ENCODE data around the gene ASF1B. TPM values are rescaled to one million over a fixed set of nuclear protein-coding genes. Genes with fewer than 3 reads are reported as not detected.
A peak's percentile ranks its signal among the peaks of the same experiment; 100 is the strongest.

ASF1B gene
- total and polyA plus RNA-seq, 12 donors: 0.17 to 5.6 (median 0.63) TPM

DNA sequence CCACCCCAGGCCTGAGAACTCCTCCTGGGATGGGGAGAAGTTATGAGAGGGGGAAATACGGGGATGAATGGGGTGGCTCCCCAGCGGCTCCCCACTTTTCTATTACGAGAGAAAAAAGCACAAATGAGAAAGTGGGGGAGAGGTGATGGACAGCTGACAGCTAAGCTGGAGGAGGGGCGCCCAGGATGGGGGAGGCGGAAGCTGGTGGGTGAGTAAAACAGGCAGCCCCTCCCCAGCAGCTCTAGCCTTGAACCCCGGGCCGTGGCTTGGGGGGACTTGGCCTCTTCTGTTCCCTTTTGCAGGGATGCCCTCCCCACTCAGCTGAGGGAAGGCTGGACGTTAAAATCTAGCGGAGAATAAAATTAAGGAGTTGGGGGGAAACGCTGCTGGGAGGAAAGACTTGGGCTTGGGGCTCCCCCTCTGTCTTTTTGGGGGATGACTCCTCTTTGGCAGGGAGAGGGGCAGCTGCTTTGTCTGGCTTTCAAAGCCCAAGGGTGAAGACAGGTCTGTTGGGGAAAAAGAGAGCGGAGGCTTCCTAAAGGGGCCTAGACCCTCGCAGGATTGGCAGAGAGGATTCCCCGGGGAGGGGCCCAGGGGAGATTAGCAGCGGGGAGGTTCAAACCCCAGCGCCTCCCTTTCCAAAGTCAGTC is 44.5 kb downstream of the ASF1B start:
- H3K27ac ChIP-seq: peak overlapping the region in 9 of 10 donors; percentile 88 to 99 (median 96)
- H3K4me3 ChIP-seq: peak overlapping the region; percentile 73 to 95 (median 80)
- peaks cover 0 to 12% (median 8%) of the 10 kb centered on the region in 11 donors for H3K9me3 ChIP-seq
- no peak for DNase-seq
- no peaks in the 10 kb centered on the region for H3K27me3 ChIP-seq
- peaks cover 0 to 19% (median 16%) of the 10 kb centered on the region in 9 donors for H3K4me1 ChIP-seq
- no peak for TF ChIP-seq CTCF (IDR thresholded peaks at IDR 0.05)
- intact Hi-C loops (cut with DNase I): loop anchor here in 2 of 10 donors (2.0 to 5.0 kb wide), 2 partner anchors 25 to 45 kb away; partner anchors contain the start of genes ASF1B (in 1 of the 2) and PRKACA (in 1 of the 2)
- 23 to 28% methylated on average over 15 of the region's 15 CpGs for WGBS, 2 donors
- ATAC-seq: peak in 4 of 8 donors; percentile 0 to 13 (median 6)
- peaks cover 0 to 49% (median 13%) of the 10 kb centered on the region in 9 donors for H3K36me3 ChIP-seq

DNA sequence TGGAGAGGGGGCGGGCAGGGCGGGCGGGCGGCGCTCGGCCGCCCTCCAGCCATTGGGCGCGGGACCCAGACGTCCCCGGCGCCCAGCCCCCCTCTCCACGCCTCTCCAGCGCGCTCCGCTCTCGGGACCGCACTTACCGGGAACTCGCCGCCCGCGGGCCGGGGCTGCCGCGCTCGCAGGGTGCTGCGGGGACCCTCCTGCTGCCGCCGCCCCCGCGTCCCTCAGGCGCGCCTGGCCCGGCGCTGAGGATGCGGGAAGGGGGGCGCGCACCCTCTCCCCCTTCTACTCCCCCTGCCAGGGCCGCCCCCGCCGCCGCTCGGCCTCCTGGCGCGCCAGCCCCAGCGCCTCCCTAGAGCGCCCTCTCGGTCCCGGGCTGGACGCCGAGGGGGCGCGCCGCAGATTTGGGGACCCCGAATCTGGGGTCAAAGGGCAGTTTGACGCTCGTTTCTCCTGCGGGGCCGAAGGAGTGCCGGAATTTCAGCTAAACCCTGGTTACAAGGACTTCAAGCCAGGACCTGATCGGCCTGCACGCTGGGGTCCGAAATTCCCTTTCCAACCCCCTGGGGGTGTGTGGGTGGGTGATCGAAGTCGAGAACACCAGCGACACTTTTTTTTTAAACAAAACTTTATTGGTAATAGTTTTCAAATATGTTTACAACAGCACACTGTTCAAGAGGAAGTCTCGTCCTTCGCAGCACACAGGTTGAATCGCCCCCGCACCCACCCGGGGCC is 45.1 kb downstream of the ASF1B start:
- intact Hi-C loops (cut with DNase I): loop anchor here in 2 of 10 donors (2.0 to 5.0 kb wide), 2 partner anchors 26 to 46 kb away; partner anchors contain the start of genes ASF1B (in 1 of the 2) and PRKACA (in 1 of the 2)
- peak in 1 of 2 donors; percentile 56 for DNase-seq

GRCh38 chr19:14090509-14091080 is 45.8 kb downstream of the ASF1B start, which contains the start of gene SAMD1:
TSS of gene SAMD1 (minus strand) at chr19:14090751.
- Histone ChIP-seq H3K27me3 (no peaks in the 10 kb centered on the region), H3K27ac (peak within 1 kb of the TSS; percentile 88 to 99 (median 96)), H3K4me3 (peak within 1 kb of the TSS; percentile 73 to 95 (median 80)), H3K4me1 (peaks cover 0 to 19% (median 16%) of the 10 kb centered on the region in 9 donors), H3K9me3 (peaks cover 0 to 12% (median 8%) of the 10 kb centered on the region in 11 donors), H3K36me3 (peaks cover 0 to 41% (median 10%) of the 10 kb centered on the region in 9 donors)
- DNase-seq (peak; percentile 93), ATAC-seq (peak; percentile 46 to 80 (median 72))
- intact Hi-C loops (cut with DNase I): loop anchor here in 2 of 10 donors (2.0 to 5.0 kb wide), 2 partner anchors 26 to 47 kb away; partner anchors contain the start of genes ASF1B (in 1 of the 2) and PRKACA (in 1 of the 2)
- WGBS, 2 donors: 0 to 1% methylated on average over 7 to 55 of the region's 65 CpGs
- TF ChIP-seq CTCF (IDR thresholded peaks at IDR 0.05): no peak

More for the DNA sequence above, 45.1 kb downstream of the ASF1B start:
- H3K36me3 ChIP-seq: peaks cover 0 to 48% (median 11%) of the 10 kb centered on the region in 9 donors
- peak overlapping the region; percentile 73 to 95 (median 80) for H3K4me3 ChIP-seq
- peaks cover 0 to 12% (median 8%) of the 10 kb centered on the region in 11 donors for H3K9me3 ChIP-seq
- peak overlapping the region; percentile 88 to 99 (median 96) for H3K27ac ChIP-seq
- TF ChIP-seq CTCF (IDR thresholded peaks at IDR 0.05): peak in 5 of 9 donors; percentile 19 to 54 (median 46)
- H3K4me1 ChIP-seq: peaks cover 0 to 19% (median 16%) of the 10 kb centered on the region in 9 donors
- no peaks in the 10 kb centered on the region for H3K27me3 ChIP-seq
- ATAC-seq: peak; percentile 69 to 90 (median 82)
- whole genome bisulfite sequencing, 2 donors: 0 to 1% methylated on average over 42 to 60 of the region's 72 CpGs

All from heart right ventricle (tissue), 16 donors.